Karpas-422 (cell line): ENCODE results near the gene C1orf159. TPM values are rescaled to one million over a fixed set of nuclear protein-coding genes. Genes with fewer than 3 reads are reported as not detected.

Experiments
- DNase-seq: peaks from one replicate; pipeline ENCODE4 v3.0.0-alpha.2; 2015
- H2AFZ ChIP-seq: fragments of 200-600 bp; sonication (generic); 2 replicates; pipeline ENCODE4 v1.6.1; 2014; ENCODE audit warnings: antibody characterized with exemption, low read length, mixed read lengths
- H3K27ac ChIP-seq: fragments of 200-600 bp; sonication (generic); 2 replicates; pipeline ENCODE4 v1.5.1; 2014; ENCODE audit warnings: mild to moderate bottlenecking, low read length, moderate library complexity
- H3K27me3 ChIP-seq: fragments of 200-600 bp; sonication (generic); 2 replicates; pipeline ENCODE4 v1.6.1; 2014; ENCODE audit warnings: low read length, mixed read lengths
- H3K36me3 ChIP-seq: fragments of 200-600 bp; sonication (generic); 2 replicates; pipeline ENCODE4 v1.6.1; 2014; ENCODE audit warnings: low read length, mixed read lengths; ENCODE audit not compliant: insufficient read depth
- H3K4me1 ChIP-seq: fragments of 200-600 bp; sonication (generic); 2 replicates; pipeline ENCODE4 v1.6.1; 2014; ENCODE audit warnings: mild to moderate bottlenecking, low read length, mixed read lengths
- H3K4me2 ChIP-seq: fragments of 200-600 bp; sonication (generic); 2 replicates; pipeline ENCODE4 v1.6.1; 2014; ENCODE audit warnings: low read length, low read depth, mild to moderate bottlenecking; ENCODE audit not compliant: poor library complexity, severe bottlenecking
- H3K4me3 ChIP-seq: fragments of 200-600 bp; sonication (generic); 2 replicates; pipeline ENCODE4 v1.5.1; 2014; ENCODE audit warnings: mild to moderate bottlenecking, antibody characterized with exemption, low read length, mixed read lengths
- H3K79me2 ChIP-seq: fragments of 200-600 bp; sonication (generic); 2 replicates; pipeline ENCODE4 v1.6.1; 2014; ENCODE audit warnings: mild to moderate bottlenecking, low read length, mixed read lengths
- H3K9ac ChIP-seq: fragments of 200-600 bp; sonication (generic); 2 replicates; pipeline ENCODE4 v1.6.0; 2014; ENCODE audit warnings: low read length
- H3K9me2 ChIP-seq: fragments of 200-600 bp; sonication (generic), shearing (Covaris generic); replicated peaks from 2 replicates; pipeline ENCODE4 v1.6.0; 2014; ENCODE audit warnings: mild to moderate bottlenecking, low read length, moderate library complexity; ENCODE audit not compliant: insufficient read depth
- H3K9me3 ChIP-seq: fragments of 300-700, 200-600 bp; sonication (generic); 2 replicates; pipeline ENCODE4 v1.6.1; 2014; ENCODE audit warnings: low read length, mixed read lengths
- H4K20me1 ChIP-seq: fragments of 200-600 bp; sonication (generic); 2 replicates; pipeline ENCODE4 v1.6.1; 2014; ENCODE audit warnings: mild to moderate bottlenecking, antibody characterized with exemption, low read length, low read depth; ENCODE audit not compliant: insufficient read depth
- total RNA-seq: library from RNA; depleted of rRNA; stranded (reverse); fragments of >200 nt; shearing (Covaris generic); gene quantifications from 2 replicates; pipeline ENCODE4 v1.2.3, GENCODE V29; 2014; ENCODE audit warnings: low replicate concordance

C1orf159 gene
- total RNA-seq, 1 experiment from 2014 or later, result 10.2 TPM

GRCh38 chr1:1161078-1161682 lies 45.3 kb upstream of the C1orf159 start:
- no peaks in the 10 kb centered on the region for H3K9me3 ChIP-seq
- no peaks in the 10 kb centered on the region for H4K20me1 ChIP-seq
- H3K4me3 ChIP-seq, result no peak overlapping the region
- H3K4me1 ChIP-seq, result peaks cover 18% of the 10 kb centered on the region
- H3K27me3 ChIP-seq, result no peaks in the 10 kb centered on the region
- no peak for DNase-seq
- no peaks in the 10 kb centered on the region for H3K36me3 ChIP-seq
- H2AFZ ChIP-seq, result no peak overlapping the region
- no peak overlapping the region for H3K9ac ChIP-seq
- no peaks in the 10 kb centered on the region for H3K9me2 ChIP-seq
- no peaks in the 10 kb centered on the region for H3K79me2 ChIP-seq
- H3K4me2 ChIP-seq, result no peak overlapping the region
- no peak overlapping the region for H3K27ac ChIP-seq

- no peak overlapping the region for H3K27ac ChIP-seq
- no peaks in the 10 kb centered on the region for H3K9me2 ChIP-seq
- no peak overlapping the region for H3K9ac ChIP-seq
- H3K27me3 ChIP-seq, result no peaks in the 10 kb centered on the region
- H3K36me3 ChIP-seq, result no peaks in the 10 kb centered on the region
- no peak overlapping the region for H3K4me3 ChIP-seq
- peaks cover 18% of the 10 kb centered on the region for H3K4me1 ChIP-seq
- no peaks in the 10 kb centered on the region for H3K79me2 ChIP-seq
- DNase-seq, result no peak
- no peak overlapping the region for H3K4me2 ChIP-seq
- H3K9me3 ChIP-seq, result no peaks in the 10 kb centered on the region
- no peaks in the 10 kb centered on the region for H4K20me1 ChIP-seq
- no peak overlapping the region for H2AFZ ChIP-seq
Measured at GRCh38 chr1:1160281-1160930, 44.5 kb upstream of the C1orf159 start.

- peak; percentile 61 for DNase-seq
- Histone ChIP-seq H4K20me1 (no peaks in the 10 kb centered on the region), H3K9ac (peak overlapping the region; percentile 83), H3K4me3 (peak overlapping the region; percentile 93), H2AFZ (peak overlapping the region; percentile 89), H3K4me2 (peak overlapping the region; percentile 90), H3K9me3 (peaks cover 7% of the 10 kb centered on the region; the same call in 1 of the 2 replicates), H3K27me3 (no peaks in the 10 kb centered on the region), H3K27ac (no peak overlapping the region), H3K9me2 (no peaks in the 10 kb centered on the region), H3K79me2 (no peaks in the 10 kb centered on the region), H3K36me3 (no peaks in the 10 kb centered on the region), H3K4me1 (peaks cover 12% of the 10 kb centered on the region)
Measured at GRCh38 chr1:1157914-1158710, 42.2 kb upstream of the C1orf159 start.

GRCh38 chr1:1157426-1157913 lies 41.6 kb upstream of the C1orf159 start:
- H3K4me1 ChIP-seq, result peaks cover 12% of the 10 kb centered on the region
- H3K9ac ChIP-seq, result peak overlapping the region; percentile 83
- H3K36me3 ChIP-seq, result no peaks in the 10 kb centered on the region
- H3K9me3 ChIP-seq, result peaks cover 10% of the 10 kb centered on the region; the same call in 1 of the 2 replicates
- no peaks in the 10 kb centered on the region for H4K20me1 ChIP-seq
- no peak overlapping the region for H3K27ac ChIP-seq
- no peaks in the 10 kb centered on the region for H3K79me2 ChIP-seq
- H2AFZ ChIP-seq, result peak overlapping the region; percentile 89
- peak overlapping the region; percentile 93 for H3K4me3 ChIP-seq
- no peaks in the 10 kb centered on the region for H3K9me2 ChIP-seq
- no peaks in the 10 kb centered on the region for H3K27me3 ChIP-seq
- H3K4me2 ChIP-seq, result peak overlapping the region; percentile 90
- peak; percentile 84 for DNase-seq

GRCh38 chr1:1157033-1157365 lies 41.1 kb upstream of the C1orf159 start:
- H3K4me3 ChIP-seq, result no peak overlapping the region
- no peaks in the 10 kb centered on the region for H3K79me2 ChIP-seq
- H3K27me3 ChIP-seq, result no peaks in the 10 kb centered on the region
- H3K9me3 ChIP-seq, result peaks cover 12% of the 10 kb centered on the region; the same call in 1 of the 2 replicates
- H3K9me2 ChIP-seq, result no peaks in the 10 kb centered on the region
- H3K4me1 ChIP-seq, result peaks cover 12% of the 10 kb centered on the region
- H2AFZ ChIP-seq, result no peak overlapping the region
- H3K9ac ChIP-seq, result no peak overlapping the region
- no peaks in the 10 kb centered on the region for H4K20me1 ChIP-seq
- no peak for DNase-seq
- H3K4me2 ChIP-seq, result no peak overlapping the region
- H3K36me3 ChIP-seq, result no peaks in the 10 kb centered on the region
- H3K27ac ChIP-seq, result no peak overlapping the region

- Histone ChIP-seq H3K4me2 (no peak overlapping the region), H3K27me3 (no peaks in the 10 kb centered on the region), H3K36me3 (no peaks in the 10 kb centered on the region), H3K9me2 (no peaks in the 10 kb centered on the region), H3K9me3 (peaks cover 13% of the 10 kb centered on the region; the same call in 1 of the 2 replicates), H4K20me1 (no peaks in the 10 kb centered on the region), H3K79me2 (no peaks in the 10 kb centered on the region), H3K4me3 (no peak overlapping the region), H3K27ac (no peak overlapping the region), H3K4me1 (peaks cover 12% of the 10 kb centered on the region), H3K9ac (no peak overlapping the region), H2AFZ (no peak overlapping the region)
- no peak for DNase-seq
Measured at GRCh38 chr1:1156140-1157032, 40.5 kb upstream of the C1orf159 start.

GRCh38 chr1:1155258-1155657 lies 39.4 kb upstream of the C1orf159 start:
- Histone ChIP-seq H3K9ac (no peak overlapping the region), H4K20me1 (no peaks in the 10 kb centered on the region), H3K27ac (no peak overlapping the region), H3K27me3 (no peaks in the 10 kb centered on the region), H3K9me3 (peaks cover 13% of the 10 kb centered on the region; the same call in 1 of the 2 replicates), H3K36me3 (no peaks in the 10 kb centered on the region), H3K4me2 (no peak overlapping the region), H3K4me1 (peaks cover 12% of the 10 kb centered on the region), H3K79me2 (no peaks in the 10 kb centered on the region), H2AFZ (no peak overlapping the region), H3K9me2 (no peaks in the 10 kb centered on the region), H3K4me3 (no peak overlapping the region)
- DNase-seq, result no peak
